Measurements from ENCODE around the gene FZD8.

FZD8 gene

GRCh38 chr10:35598379-35598778 lies 43.7 kb downstream of the FZD8 start:
- Histone ChIP-seq H3K4ac (ENCODE audit: low read length) (no peak overlapping the region), H3K23ac (ENCODE audit: low read depth, low read length, poor library complexity) (no peak overlapping the region), H3K9ac (ENCODE audit: low read depth, low read length, poor library complexity) (no peak overlapping the region), H3K14ac (ENCODE audit: low read length) (no peak overlapping the region), H2BK15ac (ENCODE audit: low read length) (no peak overlapping the region), H3K9me3 (replicated peaks in 1 of 2; ENCODE audit: control insufficient read depth in 2 of 2, insufficient read depth in 1 of 2, low read depth in 1 of 2, low read length in 2 of 2) (peaks cover 0 to 2% of the 10 kb centered on the region in 2 donors), H2BK5ac (ENCODE audit: low read length) (no peak overlapping the region), H3K18ac (ENCODE audit: low read length) (no peak overlapping the region), H2BK120ac (ENCODE audit: low read depth, low read length) (no peak overlapping the region), H3K27me3 (ENCODE audit: control insufficient read depth in 3 of 3, insufficient read depth in 3 of 3, low read depth in 1 of 3, low read length in 3 of 3) (no peaks in the 10 kb centered on the region), H2BK12ac (ENCODE audit: low read length) (no peak overlapping the region), H3K36me3 (replicated peaks in 1 of 2; ENCODE audit: control insufficient read depth in 2 of 2, insufficient read depth in 2 of 2, low read length in 2 of 2) (no peaks in the 10 kb centered on the region), H4K8ac (ENCODE audit: low read depth, low read length) (no peak overlapping the region), H3K4me2 (ENCODE audit: insufficient read depth, low read length, poor library complexity, severe bottlenecking) (no peak overlapping the region), H4K91ac (ENCODE audit: low read depth, low read length, poor library complexity) (no peak overlapping the region), H3K79me1 (ENCODE audit: low read depth, low read length) (no peaks in the 10 kb centered on the region), H2AK5ac (ENCODE audit: low read depth, low read length) (no peak overlapping the region), H3K27ac (replicated peaks; ENCODE audit: low read length) (no peak overlapping the region), H2AFZ (ENCODE audit: low read length) (no peak overlapping the region), H3K4me3 (ENCODE audit: low read length in 2 of 2) (no peak overlapping the region), H3K4me1 (ENCODE audit: control insufficient read depth in 2 of 2, insufficient read depth in 1 of 2, low read depth in 1 of 2, low read length in 2 of 2) (peaks cover 2 to 5% of the 10 kb centered on the region in 2 donors)
- DNase-seq (ENCODE audit: low spot score) = no peak
- WGBS, 2 donors (ENCODE audit: extremely low coverage in 2 of 2, insufficient read length in 2 of 2, insufficient replicate concordance in 1 of 2) = no CpG with 5 or more reads among the region's 6 CpGs

DNA sequence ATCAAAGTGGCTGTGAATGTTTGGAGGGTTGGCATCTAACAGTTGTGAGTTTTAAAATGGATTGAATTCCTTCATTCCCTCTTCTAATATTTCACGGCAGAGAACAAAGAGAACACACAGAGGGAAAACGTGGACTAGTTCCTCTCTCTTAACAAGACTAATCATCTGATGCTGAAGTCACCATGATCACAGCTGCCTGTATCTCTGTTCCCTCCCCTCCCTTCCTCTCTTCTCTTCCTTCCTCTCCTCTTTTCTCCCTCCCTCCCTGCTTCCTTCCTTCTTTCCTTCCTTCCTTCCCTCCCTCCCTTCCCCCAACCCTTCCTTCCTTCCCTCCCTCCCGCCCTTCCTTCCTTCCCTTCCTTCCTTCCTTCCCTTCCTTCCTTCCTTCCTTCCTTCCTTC lies 47.0 kb downstream of the FZD8 start:
- no peak for DNase-seq (ENCODE audit: low spot score)
- Histone ChIP-seq H4K91ac (ENCODE audit: low read depth, low read length, poor library complexity) (no peak overlapping the region), H3K18ac (ENCODE audit: low read length) (no peak overlapping the region), H2BK15ac (ENCODE audit: low read length) (no peak overlapping the region), H3K27ac (replicated peaks; ENCODE audit: low read length) (no peak overlapping the region), H3K4me2 (ENCODE audit: insufficient read depth, low read length, poor library complexity, severe bottlenecking) (no peak overlapping the region), H3K14ac (ENCODE audit: low read length) (no peak overlapping the region), H2AFZ (ENCODE audit: low read length) (peak overlapping the region; percentile 24), H3K4me3 (ENCODE audit: low read length in 2 of 2) (no peak overlapping the region), H3K4me1 (ENCODE audit: control insufficient read depth in 2 of 2, insufficient read depth in 1 of 2, low read depth in 1 of 2, low read length in 2 of 2) (peaks cover 2 to 5% of the 10 kb centered on the region in 2 donors), H2BK12ac (ENCODE audit: low read length) (no peak overlapping the region), H3K4ac (ENCODE audit: low read length) (no peak overlapping the region), H3K27me3 (ENCODE audit: control insufficient read depth in 3 of 3, insufficient read depth in 3 of 3, low read depth in 1 of 3, low read length in 3 of 3) (no peaks in the 10 kb centered on the region), H2AK5ac (ENCODE audit: low read depth, low read length) (no peak overlapping the region), H3K9ac (ENCODE audit: low read depth, low read length, poor library complexity) (no peak overlapping the region), H3K23ac (ENCODE audit: low read depth, low read length, poor library complexity) (no peak overlapping the region), H2BK5ac (ENCODE audit: low read length) (no peak overlapping the region), H3K9me3 (replicated peaks in 1 of 2; ENCODE audit: control insufficient read depth in 2 of 2, insufficient read depth in 1 of 2, low read depth in 1 of 2, low read length in 2 of 2) (peaks cover 0 to 2% of the 10 kb centered on the region in 2 donors), H4K8ac (ENCODE audit: low read depth, low read length) (no peak overlapping the region), H2BK120ac (ENCODE audit: low read depth, low read length) (no peak overlapping the region), H3K36me3 (replicated peaks in 1 of 2; ENCODE audit: control insufficient read depth in 2 of 2, insufficient read depth in 2 of 2, low read length in 2 of 2) (no peaks in the 10 kb centered on the region), H3K79me1 (ENCODE audit: low read depth, low read length) (no peaks in the 10 kb centered on the region)
- WGBS, 2 donors (ENCODE audit: extremely low coverage in 2 of 2, insufficient read length in 2 of 2, insufficient replicate concordance in 1 of 2) = 100% methylated on average over 1 of the region's 3 CpGs; no CpG with 5 or more reads in 1 of the 2 donors

DNA sequence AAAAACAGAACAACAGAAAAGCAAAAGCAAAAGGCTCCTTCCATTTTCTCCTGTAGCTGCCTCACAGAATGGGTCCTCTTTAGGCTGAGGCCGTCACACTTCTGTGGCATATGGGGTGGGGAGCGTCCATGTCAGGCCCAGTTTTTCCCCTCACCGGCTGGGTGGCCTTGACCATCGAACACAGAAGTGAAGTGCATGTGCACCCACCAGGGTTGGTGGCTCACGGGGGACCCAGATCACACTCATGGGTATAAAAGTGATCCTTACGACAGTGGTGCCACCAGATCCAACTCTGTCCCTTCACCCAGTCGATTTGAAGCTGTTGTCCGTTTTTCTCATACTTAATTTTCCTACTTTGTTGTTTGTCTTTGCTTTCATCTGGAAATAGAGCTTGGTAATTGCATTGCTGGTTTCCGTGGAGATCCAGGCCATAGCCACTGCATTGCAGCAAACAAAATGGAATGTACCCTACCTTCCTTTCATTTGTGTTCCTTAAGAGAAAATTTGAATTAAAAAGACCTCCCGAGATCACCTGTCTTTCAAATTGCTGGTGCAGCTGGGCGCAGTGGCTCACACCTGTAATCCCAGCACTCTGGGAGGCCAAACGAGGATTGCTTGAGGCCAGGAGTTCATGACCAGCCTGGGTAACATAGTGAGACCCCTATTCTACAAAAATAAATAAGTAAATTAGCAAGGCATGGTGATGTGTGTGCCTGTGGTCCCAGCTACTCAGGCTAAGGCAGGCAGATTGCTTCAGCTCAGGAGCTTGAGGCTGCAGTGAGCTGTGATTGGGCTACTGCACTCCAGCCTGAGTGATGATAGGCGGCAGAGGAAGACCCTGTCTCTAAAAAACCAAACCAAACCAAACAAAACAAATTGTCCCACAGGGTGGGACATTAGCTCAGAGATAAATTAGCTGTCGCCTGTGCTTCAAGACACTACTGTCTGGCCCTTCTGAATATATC lies 47.7 kb downstream of the FZD8 start:
- Histone ChIP-seq H3K23ac (ENCODE audit: low read depth, low read length, poor library complexity) (no peak overlapping the region), H2AK5ac (ENCODE audit: low read depth, low read length) (no peak overlapping the region), H3K36me3 (replicated peaks in 1 of 2; ENCODE audit: control insufficient read depth in 2 of 2, insufficient read depth in 2 of 2, low read length in 2 of 2) (no peaks in the 10 kb centered on the region), H2BK120ac (ENCODE audit: low read depth, low read length) (no peak overlapping the region), H3K4me3 (ENCODE audit: low read length in 2 of 2) (no peak overlapping the region), H2BK12ac (ENCODE audit: low read length) (no peak overlapping the region), H3K4me2 (ENCODE audit: insufficient read depth, low read length, poor library complexity, severe bottlenecking) (no peak overlapping the region), H4K8ac (ENCODE audit: low read depth, low read length) (no peak overlapping the region), H2BK5ac (ENCODE audit: low read length) (no peak overlapping the region), H3K4me1 (ENCODE audit: control insufficient read depth in 2 of 2, insufficient read depth in 1 of 2, low read depth in 1 of 2, low read length in 2 of 2) (peaks cover 2 to 5% of the 10 kb centered on the region in 2 donors), H3K79me1 (ENCODE audit: low read depth, low read length) (no peaks in the 10 kb centered on the region), H2AFZ (ENCODE audit: low read length) (peak overlapping the region; percentile 24), H3K4ac (ENCODE audit: low read length) (no peak overlapping the region), H3K27me3 (ENCODE audit: control insufficient read depth in 3 of 3, insufficient read depth in 3 of 3, low read depth in 1 of 3, low read length in 3 of 3) (no peaks in the 10 kb centered on the region), H3K27ac (replicated peaks; ENCODE audit: low read length) (no peak overlapping the region), H3K9ac (ENCODE audit: low read depth, low read length, poor library complexity) (no peak overlapping the region), H3K18ac (ENCODE audit: low read length) (no peak overlapping the region), H2BK15ac (ENCODE audit: low read length) (no peak overlapping the region), H4K91ac (ENCODE audit: low read depth, low read length, poor library complexity) (no peak overlapping the region), H3K14ac (ENCODE audit: low read length) (peak overlapping the region; percentile 39), H3K9me3 (replicated peaks in 1 of 2; ENCODE audit: control insufficient read depth in 2 of 2, insufficient read depth in 1 of 2, low read depth in 1 of 2, low read length in 2 of 2) (peaks cover 0 to 2% of the 10 kb centered on the region in 2 donors)
- no peak for DNase-seq (ENCODE audit: low spot score)
- no CpG with 5 or more reads among the region's 14 CpGs for WGBS, 2 donors (ENCODE audit: extremely low coverage in 2 of 2, insufficient read length in 2 of 2, insufficient replicate concordance in 1 of 2)

- H3K4me1 ChIP-seq (ENCODE audit: control insufficient read depth in 2 of 2, insufficient read depth in 1 of 2, low read depth in 1 of 2, low read length in 2 of 2) = peaks cover 2 to 5% of the 10 kb centered on the region in 2 donors
- no peak overlapping the region for H2BK5ac ChIP-seq (ENCODE audit: low read length)
- H3K23ac ChIP-seq (ENCODE audit: low read depth, low read length, poor library complexity) = no peak overlapping the region
- H3K14ac ChIP-seq (ENCODE audit: low read length) = no peak overlapping the region
- DNase-seq (ENCODE audit: low spot score) = no peak
- no peak overlapping the region for H4K8ac ChIP-seq (ENCODE audit: low read depth, low read length)
- no peak overlapping the region for H2BK120ac ChIP-seq (ENCODE audit: low read depth, low read length)
- no peak overlapping the region for H2AK5ac ChIP-seq (ENCODE audit: low read depth, low read length)
- H3K79me1 ChIP-seq (ENCODE audit: low read depth, low read length) = no peaks in the 10 kb centered on the region
- no peaks in the 10 kb centered on the region for H3K36me3 ChIP-seq (replicated peaks in 1 of 2; ENCODE audit: control insufficient read depth in 2 of 2, insufficient read depth in 2 of 2, low read length in 2 of 2)
- no peak overlapping the region for H3K27ac ChIP-seq (replicated peaks; ENCODE audit: low read length)
- H3K27me3 ChIP-seq (ENCODE audit: control insufficient read depth in 3 of 3, insufficient read depth in 3 of 3, low read depth in 1 of 3, low read length in 3 of 3) = no peaks in the 10 kb centered on the region
- no peak overlapping the region for H3K4me2 ChIP-seq (ENCODE audit: insufficient read depth, low read length, poor library complexity, severe bottlenecking)
- H3K9ac ChIP-seq (ENCODE audit: low read depth, low read length, poor library complexity) = no peak overlapping the region
- no peak overlapping the region for H3K4me3 ChIP-seq (ENCODE audit: low read length in 2 of 2)
- H3K4ac ChIP-seq (ENCODE audit: low read length) = no peak overlapping the region
- H4K91ac ChIP-seq (ENCODE audit: low read depth, low read length, poor library complexity) = no peak overlapping the region
- no peak overlapping the region for H3K18ac ChIP-seq (ENCODE audit: low read length)
- no peak overlapping the region for H2BK15ac ChIP-seq (ENCODE audit: low read length)
- H3K9me3 ChIP-seq (replicated peaks in 1 of 2; ENCODE audit: control insufficient read depth in 2 of 2, insufficient read depth in 1 of 2, low read depth in 1 of 2, low read length in 2 of 2) = peaks cover 0 to 2% of the 10 kb centered on the region in 2 donors
- no CpG with 5 or more reads among the region's 4 CpGs for WGBS, 2 donors (ENCODE audit: extremely low coverage in 2 of 2, insufficient read length in 2 of 2, insufficient replicate concordance in 1 of 2)
- H2AFZ ChIP-seq (ENCODE audit: low read length) = no peak overlapping the region
- H2BK12ac ChIP-seq (ENCODE audit: low read length) = no peak overlapping the region
Observed at GRCh38 chr10:35592441-35592840, 49.7 kb downstream of the FZD8 start.
